ENCODE results near the gene ANKRD13B.
A peak's percentile ranks its signal among the peaks of the same experiment; 100 is the strongest.

Gene ANKRD13B

GRCh38 chr17:29591737-29592608 is 959 bp upstream of the ANKRD13B start:
- no peak for TF ChIP-seq ZNF274 (IDR thresholded peaks at IDR 0.05; ENCODE audit: low read depth, low read length)
- H3K4me3 ChIP-seq (ENCODE audit: low read length), result no peak overlapping the region

- peak overlapping the region; percentile 56; the same call in 1 of the 2 replicates for H3K4me3 ChIP-seq (ENCODE audit: low read length)
- TF ChIP-seq ZNF274 (IDR thresholded peaks at IDR 0.05; ENCODE audit: low read depth, low read length), result no peak
These were observed 923 bp downstream of the ANKRD13B start for GRCh38 chr17:29593591-29594518.

GRCh38 chr17:29594519-29595090 is 1.7 kb downstream of the ANKRD13B start:
- H3K4me3 ChIP-seq (ENCODE audit: low read length), result no peak overlapping the region
- no peak for TF ChIP-seq ZNF274 (IDR thresholded peaks at IDR 0.05; ENCODE audit: low read depth, low read length)

GRCh38 chr17:29595107-29595942 is 2.4 kb downstream of the ANKRD13B start:
- H3K4me3 ChIP-seq (ENCODE audit: low read length), result no peak overlapping the region

GRCh38 chr17:29595943-29596774 is 3.2 kb downstream of the ANKRD13B start:
- TF ChIP-seq ZNF274 (IDR thresholded peaks at IDR 0.05; ENCODE audit: low read depth, low read length), result no peak
- H3K4me3 ChIP-seq (ENCODE audit: low read length), result no peak overlapping the region

More at GRCh38 chr17:29595107-29595942, 2.4 kb downstream of the ANKRD13B start:
- TF ChIP-seq ZNF274 (IDR thresholded peaks at IDR 0.05; ENCODE audit: low read depth, low read length), result no peak

- TF ChIP-seq ZNF274 (IDR thresholded peaks at IDR 0.05; ENCODE audit: low read depth, low read length), result no peak
- H3K4me3 ChIP-seq (ENCODE audit: low read length), result no peak overlapping the region
These were observed 3.9 kb downstream of the ANKRD13B start for GRCh38 chr17:29596811-29597210.

- H3K4me3 ChIP-seq (ENCODE audit: low read length), result no peak overlapping the region
- TF ChIP-seq ZNF274 (IDR thresholded peaks at IDR 0.05; ENCODE audit: low read depth, low read length), result no peak
These were observed 4.6 kb downstream of the ANKRD13B start for GRCh38 chr17:29597361-29598172.

GRCh38 chr17:29603109-29603674 is 10.3 kb downstream of the ANKRD13B start:
- TF ChIP-seq ZNF274 (IDR thresholded peaks at IDR 0.05; ENCODE audit: low read depth, low read length), result no peak
- H3K4me3 ChIP-seq (ENCODE audit: low read length), result no peak overlapping the region

- H3K4me3 ChIP-seq (ENCODE audit: low read length), result no peak overlapping the region
- TF ChIP-seq ZNF274 (IDR thresholded peaks at IDR 0.05; ENCODE audit: low read depth, low read length), result no peak
These were observed 14.7 kb downstream of the ANKRD13B start for GRCh38 chr17:29607557-29608195.

GRCh38 chr17:29608986-29609385 is 16.1 kb downstream of the ANKRD13B start:
- H3K4me3 ChIP-seq (ENCODE audit: low read length), result no peak overlapping the region
- no peak for TF ChIP-seq ZNF274 (IDR thresholded peaks at IDR 0.05; ENCODE audit: low read depth, low read length)

- TF ChIP-seq ZNF274 (IDR thresholded peaks at IDR 0.05; ENCODE audit: low read depth, low read length), result no peak
- no peak overlapping the region for H3K4me3 ChIP-seq (ENCODE audit: low read length)
These were observed 17.5 kb downstream of the ANKRD13B start for GRCh38 chr17:29610395-29610794.
